RKO (cell line): Measurements from ENCODE around the gene MMP24OS.

Experiments used
- DNase-seq: peaks from one replicate; pipeline ENCODE4 v3.0.0-alpha.2; 2016; ENCODE audit warnings: low spot score

Gene MMP24OS

GRCh38 chr20:35251613-35251940 is 26.3 kb downstream of the MMP24OS start:
- no peak for DNase-seq

- no peak for DNase-seq
These were observed 29.1 kb downstream of the MMP24OS start for GRCh38 chr20:35248641-35249475.

- no peak for DNase-seq
These were observed 31.2 kb downstream of the MMP24OS start for GRCh38 chr20:35246723-35247122.

- no peak for DNase-seq
These were observed 33.9 kb downstream of the MMP24OS start for GRCh38 chr20:35243986-35244385.

GRCh38 chr20:35243317-35243716 is 34.6 kb downstream of the MMP24OS start:
- DNase-seq: no peak

GRCh38 chr20:35240811-35241293 is 37.1 kb downstream of the MMP24OS start:
- DNase-seq: no peak

GRCh38 chr20:35240083-35240810 is 37.7 kb downstream of the MMP24OS start:
- no peak for DNase-seq

- no peak for DNase-seq
These were observed 39.2 kb downstream of the MMP24OS start for GRCh38 chr20:35238735-35239134.

- no peak for DNase-seq
These were observed 39.8 kb downstream of the MMP24OS start for GRCh38 chr20:35238170-35238569.

- no peak for DNase-seq
These were observed 40.4 kb downstream of the MMP24OS start for GRCh38 chr20:35237486-35237885.

GRCh38 chr20:35235881-35236280 is 42.0 kb downstream of the MMP24OS start:
- DNase-seq: no peak

GRCh38 chr20:35232575-35232974 is 45.3 kb downstream of the MMP24OS start:
- no peak for DNase-seq

GRCh38 chr20:35226884-35227681 is 50.8 kb downstream of the MMP24OS start:
- DNase-seq: no peak
